OCI-LY1 (cell line): ENCODE results near the gene NAALADL1.

Experiments
- H2AFZ ChIP-seq: fragments of 200-600 bp; sonication (generic), shearing (Covaris generic); 2 replicates; pipeline ENCODE4 v1.6.0; 2014; ENCODE audit warnings: antibody characterized with exemption, mild to moderate bottlenecking, low read length
- H3F3A ChIP-seq: fragments of 200-600 bp; sonication (generic), shearing (Covaris generic); 2 replicates; pipeline ENCODE4 v1.6.0; 2014; ENCODE audit warnings: mild to moderate bottlenecking, antibody characterized with exemption, low read length, moderate library complexity; ENCODE audit not compliant: insufficient read depth
- H3K27ac ChIP-seq: fragments of 200-600 bp; sonication (generic); 2 replicates; pipeline ENCODE4 v1.5.1; 2014; ENCODE audit warnings: low read length, mixed run types, mild to moderate bottlenecking, low read depth; ENCODE audit not compliant: poor library complexity, severe bottlenecking
- H3K27me3 ChIP-seq: fragments of 200-600 bp; sonication (generic); 2 replicates; pipeline ENCODE4 v1.6.0; 2014; ENCODE audit warnings: antibody characterized with exemption, mild to moderate bottlenecking, low read length, moderate library complexity; ENCODE audit not compliant: insufficient read depth
- H3K36me3 ChIP-seq: fragments of 200-600 bp; sonication (generic); 2 replicates; pipeline ENCODE4 v1.6.1; 2014; ENCODE audit warnings: mild to moderate bottlenecking, antibody characterized with exemption, low read length, moderate library complexity, mixed read lengths; ENCODE audit not compliant: insufficient read depth
- H3K4me1 ChIP-seq: fragments of 200-600 bp; sonication (generic); 2 replicates; pipeline ENCODE4 v1.5.1; 2014; ENCODE audit warnings: mild to moderate bottlenecking, low read length, moderate library complexity; ENCODE audit not compliant: insufficient read depth, severe bottlenecking
- H3K4me2 ChIP-seq: fragments of 200-600 bp; sonication (generic), shearing (Covaris generic); 2 replicates; pipeline ENCODE4 v1.6.1; 2014; ENCODE audit warnings: low read length
- H3K4me3 ChIP-seq: fragments of 200-600 bp; sonication (generic); 2 replicates; pipeline ENCODE4 v1.5.1; 2014; ENCODE audit warnings: low read length, low read depth, mild to moderate bottlenecking, mixed read lengths; ENCODE audit not compliant: poor library complexity, severe bottlenecking
- H3K79me2 ChIP-seq: fragments of 200-600 bp; shearing (Covaris generic); 2 replicates; pipeline ENCODE4 v1.6.1; 2016; ENCODE audit warnings: mixed run types, low read length, mixed read lengths; ENCODE audit not compliant: insufficient read depth
- H3K9ac ChIP-seq: fragments of 200-600 bp; sonication (generic), shearing (Covaris generic); 2 replicates; pipeline ENCODE4 v1.6.1; 2014; ENCODE audit warnings: mild to moderate bottlenecking, low read length, mixed read lengths
- H3K9me2 ChIP-seq: fragments of 200-600 bp; sonication (generic), shearing (Covaris generic); 2 replicates; pipeline ENCODE4 v1.6.1; 2014; ENCODE audit warnings: low read depth, mild to moderate bottlenecking, low read length, mixed read lengths
- H3K9me3 ChIP-seq: fragments of 200-600 bp; shearing (Covaris generic); 2 replicates; pipeline ENCODE4 v1.6.1; 2014; ENCODE audit warnings: low read length, mixed read lengths
- H4K20me1 ChIP-seq: fragments of 200-600 bp; sonication (generic), shearing (Covaris generic); 2 replicates; pipeline ENCODE4 v1.6.0; 2016; ENCODE audit warnings: mild to moderate bottlenecking, low read length; ENCODE audit not compliant: insufficient read depth
- CTCF ChIP-seq: fragments of 200-600 bp; sonication (generic), shearing (Covaris generic); IDR thresholded peaks from 2 replicates; pipeline ENCODE4 v1.5.1; 2017; ENCODE audit warnings: mild to moderate bottlenecking, antibody characterized with exemption, low read length, moderate library complexity, mixed read lengths
- EZH2 ChIP-seq: fragments of 200-600 bp; sonication (generic), shearing (Covaris generic); IDR thresholded peaks from 2 replicates; pipeline ENCODE4 v1.8.0; 2017; ENCODE audit warnings: borderline replicate concordance, mixed run types, mild to moderate bottlenecking, antibody characterized with exemption, low read length, moderate library complexity, mixed read lengths

The NAALADL1 gene

GRCh38 chr11:65095427-65095826 lies 37.1 kb upstream of the NAALADL1 start:
- Histone ChIP-seq H2AFZ (peak overlapping the region; percentile 26; the same call in 1 of the 2 replicates), H3K4me1 (peaks cover 33% of the 10 kb centered on the region), H3K27ac (no peak overlapping the region), H3K4me2 (peak overlapping the region; percentile 78), H3K79me2 (peaks cover 5% of the 10 kb centered on the region; the same call in 1 of the 2 replicates), H3K9ac (no peak overlapping the region; the same call in 1 of the 2 replicates), H3F3A (no peaks in the 10 kb centered on the region), H3K9me2 (no peaks in the 10 kb centered on the region), H4K20me1 (no peaks in the 10 kb centered on the region), H3K4me3 (peak overlapping the region; percentile 74), H3K36me3 (peaks cover 5% of the 10 kb centered on the region; the same call in 1 of the 2 replicates), H3K27me3 (no peaks in the 10 kb centered on the region), H3K9me3 (no peaks in the 10 kb centered on the region)
- TF ChIP-seq CTCF (no peak), EZH2 (no peak)

GRCh38 chr11:65090628-65091027 lies 32.3 kb upstream of the NAALADL1 start:
- H3K9me3 ChIP-seq, result no peaks in the 10 kb centered on the region
- H3K27ac ChIP-seq, result peak overlapping the region; percentile 87
- peak overlapping the region; percentile 0; the same call in 1 of the 2 replicates for H3K4me2 ChIP-seq
- H2AFZ ChIP-seq, result no peak overlapping the region
- H4K20me1 ChIP-seq, result no peaks in the 10 kb centered on the region
- no peak overlapping the region for H3K4me3 ChIP-seq
- H3K36me3 ChIP-seq, result peaks cover 26% of the 10 kb centered on the region; the same call in 1 of the 2 replicates
- no peaks in the 10 kb centered on the region for H3F3A ChIP-seq
- H3K79me2 ChIP-seq, result no peaks in the 10 kb centered on the region
- no peaks in the 10 kb centered on the region for H3K9me2 ChIP-seq
- H3K27me3 ChIP-seq, result no peaks in the 10 kb centered on the region
- peak overlapping the region; percentile 45; the same call in 1 of the 2 replicates for H3K9ac ChIP-seq
- TF ChIP-seq CTCF (no peak), EZH2 (no peak)
- peaks cover 31% of the 10 kb centered on the region for H3K4me1 ChIP-seq

GRCh38 chr11:65089621-65090020 lies 31.3 kb upstream of the NAALADL1 start:
- H2AFZ ChIP-seq, result no peak overlapping the region
- no peaks in the 10 kb centered on the region for H3K79me2 ChIP-seq
- peaks cover 40% of the 10 kb centered on the region for H3K4me1 ChIP-seq
- no peak overlapping the region for H3K9ac ChIP-seq
- H3K27ac ChIP-seq, result peak overlapping the region; percentile 87
- H3K9me3 ChIP-seq, result no peaks in the 10 kb centered on the region
- no peaks in the 10 kb centered on the region for H4K20me1 ChIP-seq
- no peaks in the 10 kb centered on the region for H3F3A ChIP-seq
- H3K36me3 ChIP-seq, result peaks cover 32% of the 10 kb centered on the region; the same call in 1 of the 2 replicates
- no peaks in the 10 kb centered on the region for H3K27me3 ChIP-seq
- H3K4me3 ChIP-seq, result no peak overlapping the region
- H3K4me2 ChIP-seq, result no peak overlapping the region
- TF ChIP-seq EZH2, result no peak
- no peaks in the 10 kb centered on the region for H3K9me2 ChIP-seq

DNA sequence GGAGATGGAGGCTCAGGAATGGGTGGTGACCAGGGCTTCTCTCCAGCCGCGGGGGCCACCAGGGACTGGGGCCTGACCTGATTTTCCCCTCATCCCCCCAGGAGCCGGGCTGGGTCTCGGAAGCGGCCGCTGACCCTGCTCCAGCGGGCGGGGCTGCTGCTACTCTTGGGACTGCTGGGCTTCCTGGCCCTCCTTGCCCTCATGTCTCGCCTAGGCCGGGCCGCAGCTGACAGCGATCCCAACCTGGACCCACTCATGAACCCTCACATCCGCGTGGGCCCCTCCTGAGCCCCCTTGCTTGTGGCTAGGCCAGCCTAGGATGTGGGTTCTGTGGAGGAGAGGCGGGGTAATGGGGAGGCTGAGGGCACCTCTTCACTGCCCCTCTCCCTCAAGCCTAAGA lies 29.5 kb upstream of the NAALADL1 start:
- Histone ChIP-seq H3K79me2 (peaks cover 9% of the 10 kb centered on the region), H2AFZ (no peak overlapping the region), H3K36me3 (peaks cover 35% of the 10 kb centered on the region; the same call in 1 of the 2 replicates), H3K4me3 (no peak overlapping the region), H3K9me2 (no peaks in the 10 kb centered on the region), H3K4me2 (no peak overlapping the region), H3K27ac (no peak overlapping the region), H4K20me1 (no peaks in the 10 kb centered on the region), H3K9ac (no peak overlapping the region), H3K9me3 (no peaks in the 10 kb centered on the region), H3F3A (no peaks in the 10 kb centered on the region), H3K27me3 (no peaks in the 10 kb centered on the region), H3K4me1 (peaks cover 46% of the 10 kb centered on the region)
- TF ChIP-seq EZH2 (no peak), CTCF (no peak)
